Neutrophil (primary cell): ENCODE data around the gene PLEKHG3.
A peak's percentile ranks its signal among the peaks of the same experiment; 100 is the strongest.

Experiments
- H3K27ac ChIP-seq: fragments of 200-600 bp; sonication (generic); 2 replicates; pipeline ENCODE4 v1.5.1; 2016; ENCODE audit warnings: mild to moderate bottlenecking, moderate library complexity
- H3K27me3 ChIP-seq: fragments of 200-600 bp; sonication (generic); 2 replicates; pipeline ENCODE4 v1.6.0; 2016; ENCODE audit warnings: mild to moderate bottlenecking
- H3K36me3 ChIP-seq: fragments of 200-600 bp; sonication (generic); 2 replicates; pipeline ENCODE4 v1.5.1; 2017
- H3K4me1 ChIP-seq, 2 experiments: fragments of 200-600 bp in 1 of 2; sonication (generic) in 1 of 2; 1 replicate in 1 of 2; 2 replicates in 1 of 2; pipeline versions ENCODE4 v1.5.1 to v1.6.1; 2013 to 2016; ENCODE audit warnings: low read depth in 1 of 2, low read length in 1 of 2, mild to moderate bottlenecking in 1 of 2, moderate library complexity in 1 of 2; ENCODE audit not compliant: control insufficient read depth in 1 of 2, insufficient read depth in 1 of 2
- H3K4me3 ChIP-seq, 2 experiments: fragments of 200-600 bp in 1 of 2; sonication (generic) in 1 of 2; 1 replicate in 1 of 2; 2 replicates in 1 of 2; pipeline ENCODE4 v1.5.1; 2013 to 2016; ENCODE audit warnings: low read depth in 1 of 2, low read length in 1 of 2, mild to moderate bottlenecking in 1 of 2, moderate library complexity in 1 of 2
- H3K9me3 ChIP-seq: fragments of 200-600 bp; sonication (generic); 2 replicates; pipeline ENCODE4 v1.5.1; 2016
- CTCF ChIP-seq: fragments of 200-600 bp; sonication (generic); IDR thresholded peaks from 2 replicates; pipeline ENCODE4 v1.5.1; 2016; ENCODE audit warnings: antibody characterized with exemption

PLEKHG3 gene

GRCh38 chr14:64730681-64731080, 26.5 kb downstream of the PLEKHG3 start:
- no peaks in the 10 kb centered on the region for H3K27me3 ChIP-seq
- peaks cover 80% of the 10 kb centered on the region for H3K36me3 ChIP-seq
- peaks cover 49 to 51% of the 10 kb centered on the region in 2 experiments for H3K4me1 ChIP-seq
- no peak overlapping the region for H3K4me3 ChIP-seq
- H3K9me3 ChIP-seq, result no peaks in the 10 kb centered on the region
- no peak for TF ChIP-seq CTCF
- peak overlapping the region; percentile 86 for H3K27ac ChIP-seq

GRCh38 chr14:64731141-64731581, 26.9 kb downstream of the PLEKHG3 start:
- Histone ChIP-seq H3K27ac (peak overlapping the region; percentile 86), H3K4me3 (no peak overlapping the region), H3K9me3 (no peaks in the 10 kb centered on the region), H3K27me3 (no peaks in the 10 kb centered on the region), H3K36me3 (peaks cover 84% of the 10 kb centered on the region), H3K4me1 (peaks cover 46% of the 10 kb centered on the region in 2 experiments)
- TF ChIP-seq CTCF, result no peak

GRCh38 chr14:64732066-64732465, 27.8 kb downstream of the PLEKHG3 start:
- Histone ChIP-seq H3K27me3 (no peaks in the 10 kb centered on the region), H3K27ac (peak overlapping the region; percentile 28), H3K4me3 (no peak overlapping the region), H3K9me3 (no peaks in the 10 kb centered on the region), H3K4me1 (peaks cover 37% of the 10 kb centered on the region in 2 experiments), H3K36me3 (peaks cover 93% of the 10 kb centered on the region)
- TF ChIP-seq CTCF, result no peak

- H3K4me3 ChIP-seq, result no peak overlapping the region
- peak overlapping the region; percentile 13 for H3K27ac ChIP-seq
- H3K36me3 ChIP-seq, result peaks cover 94% of the 10 kb centered on the region
- no peaks in the 10 kb centered on the region for H3K27me3 ChIP-seq
- H3K4me1 ChIP-seq, result peaks cover 32% of the 10 kb centered on the region in 2 experiments
- no peaks in the 10 kb centered on the region for H3K9me3 ChIP-seq
- TF ChIP-seq CTCF, result no peak
Measured at GRCh38 chr14:64732536-64733120, 28.4 kb downstream of the PLEKHG3 start.

- no peak overlapping the region for H3K4me3 ChIP-seq
- H3K9me3 ChIP-seq, result no peaks in the 10 kb centered on the region
- peak overlapping the region; percentile 47 for H3K27ac ChIP-seq
- H3K36me3 ChIP-seq, result peaks cover 94% of the 10 kb centered on the region
- no peak for TF ChIP-seq CTCF
- no peaks in the 10 kb centered on the region for H3K27me3 ChIP-seq
- peaks cover 25% of the 10 kb centered on the region in 2 experiments for H3K4me1 ChIP-seq
Measured at GRCh38 chr14:64733321-64733720, 29.1 kb downstream of the PLEKHG3 start.
